HFF-Myc (cell line): Measurements from ENCODE around the gene OR2L13.

ENCODE experiments used
- DNase-seq: peaks from one replicate; pipeline ENCODE4 v3.0.0-alpha.2; 2011; ENCODE audit warnings: low read depth; ENCODE audit errors: extremely low read depth
- H3K4me3 ChIP-seq: replicated peaks from 2 replicates; pipeline ENCODE4 v1.5.1; 2011; ENCODE audit warnings: low read depth, mild to moderate bottlenecking, control low read depth, low read length
- CTCF ChIP-seq: IDR thresholded peaks from 2 replicates; pipeline ENCODE4 v1.5.1; 2012; ENCODE audit warnings: mild to moderate bottlenecking, low read depth, low read length, control low read depth; ENCODE audit errors: missing control alignments

Gene OR2L13

GRCh38 chr1:248136811-248137210, 41.8 kb downstream of the OR2L13 start:
- TF ChIP-seq CTCF, result no peak
- H3K4me3 ChIP-seq, result no peak overlapping the region
- DNase-seq, result no peak

- no peak for DNase-seq
Measured at GRCh38 chr1:248140846-248141245, 45.9 kb downstream of the OR2L13 start.

GRCh38 chr1:248143311-248143710, 48.3 kb downstream of the OR2L13 start:
- TF ChIP-seq CTCF, result no peak
- H3K4me3 ChIP-seq, result no peak overlapping the region
- no peak for DNase-seq

More at GRCh38 chr1:248140846-248141245, 45.9 kb downstream of the OR2L13 start:
- no peak for TF ChIP-seq CTCF
- no peak overlapping the region for H3K4me3 ChIP-seq

- TF ChIP-seq CTCF, result no peak
- H3K4me3 ChIP-seq, result no peak within 1 kb of the TSS
- DNase-seq, result no peak
Measured at GRCh38 chr1:248144513-248145198, 49.7 kb downstream of the OR2L13 start, which contains the start of gene OR2M5. OR2M5 (plus strand) TSS chr1:248145148; CDS start chr1:248145148, 0 bp downstream.
